NK-92 treated with Interleukin-12 subunit alpha and Interleukin-12 subunit beta, amount 100 ng/mL, for 24 hours (cell line): ENCODE data around the gene RPL13.
"Not testable (repeated sequence)": the region's sequence is repeated elsewhere in the genome, so short reads cannot be mapped to it uniquely, and the experiment has no call there.

Source experiments
- DNase-seq: peaks from one replicate; lab custom pipeline; 2025; lab: John Stamatoyannopoulos, UW

The RPL13 gene

DNA sequence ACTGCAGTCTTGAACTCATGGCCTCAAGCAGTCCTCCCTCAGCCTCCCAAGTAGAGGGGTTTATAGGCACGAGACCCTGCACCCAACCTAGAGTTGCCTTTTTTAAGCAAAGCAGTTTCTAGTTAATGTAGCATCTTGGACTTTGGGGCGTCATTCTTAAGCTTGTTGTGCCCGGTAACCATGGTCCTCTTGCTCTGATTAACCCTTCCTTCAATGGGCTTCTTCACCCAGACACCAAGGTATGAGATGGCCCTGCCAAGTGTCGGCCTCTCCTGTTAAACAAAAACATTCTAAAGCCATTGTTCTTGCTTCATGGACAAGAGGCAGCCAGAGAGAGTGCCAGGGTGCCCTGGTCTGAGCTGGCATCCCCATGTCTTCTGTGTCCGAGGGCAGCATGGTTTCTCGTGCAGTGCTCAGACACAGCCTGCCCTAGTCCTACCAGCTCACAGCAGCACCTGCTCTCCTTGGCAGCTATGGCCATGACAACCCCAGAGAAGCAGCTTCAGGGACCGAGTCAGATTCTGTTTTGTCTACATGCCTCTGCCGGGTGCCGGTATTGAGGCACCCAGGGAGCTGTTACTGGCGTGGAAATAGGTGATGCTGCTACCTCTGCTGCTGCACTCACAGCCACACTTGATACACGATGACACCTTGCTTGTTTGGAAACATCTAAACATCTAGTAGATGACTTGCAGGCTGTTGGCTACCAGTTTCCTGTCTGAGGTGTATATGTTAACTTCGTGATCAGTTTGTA, 3.3 kb downstream of the RPL13 start:
- no peak for DNase-seq

GRCh38 chr16:89564476-89565255, 4.2 kb downstream of the RPL13 start:
- no peak for DNase-seq

GRCh38 chr16:89565256-89565505, 4.7 kb downstream of the RPL13 start:
- DNase-seq, result no peak

DNA sequence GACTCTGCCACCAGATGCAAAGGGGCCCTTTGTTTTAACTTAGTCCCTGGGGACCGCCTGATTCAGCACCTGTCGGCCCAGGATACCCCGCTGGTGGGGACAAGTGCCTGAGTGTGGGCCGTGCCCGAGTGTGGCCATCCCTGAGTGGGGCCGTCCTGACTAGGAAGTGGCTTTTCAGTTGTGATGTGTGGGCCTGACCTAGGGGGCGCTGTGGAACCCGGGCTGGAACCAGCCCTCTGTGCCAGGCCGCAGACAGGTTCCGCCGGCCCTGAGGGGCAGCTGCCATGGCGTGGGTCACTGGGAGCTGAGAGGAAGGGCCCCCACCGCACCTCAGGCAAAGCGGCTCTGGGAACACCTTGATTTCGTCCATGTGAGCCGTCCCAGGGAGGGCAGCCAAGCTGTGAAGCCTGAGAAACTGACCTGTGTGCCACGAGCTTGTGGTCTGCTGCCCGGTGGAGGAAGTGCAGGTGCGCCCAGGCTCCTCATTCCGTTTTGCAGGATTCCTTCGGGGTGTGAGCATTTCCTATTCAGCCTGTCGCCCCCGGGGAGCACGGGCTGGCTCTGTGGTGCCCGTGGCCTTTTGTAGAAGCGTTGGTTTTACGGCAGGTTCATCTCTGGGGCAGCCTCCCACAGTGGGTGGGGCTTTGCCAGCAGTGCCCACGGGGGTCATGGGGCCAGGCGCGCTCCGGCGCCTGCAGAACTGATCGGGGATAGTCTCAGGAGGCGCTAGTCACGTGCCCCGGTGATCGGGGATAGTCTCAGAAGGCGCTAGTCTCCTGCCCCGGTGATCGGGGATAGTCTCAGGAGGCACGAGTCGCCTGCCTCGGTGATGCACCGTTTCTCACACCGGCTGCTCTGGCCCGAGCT, 5.3 kb downstream of the RPL13 start:
- DNase-seq, result no peak

- no peak for DNase-seq
These were observed 7.4 kb downstream of the RPL13 start for GRCh38 chr16:89567656-89568594.

DNA sequence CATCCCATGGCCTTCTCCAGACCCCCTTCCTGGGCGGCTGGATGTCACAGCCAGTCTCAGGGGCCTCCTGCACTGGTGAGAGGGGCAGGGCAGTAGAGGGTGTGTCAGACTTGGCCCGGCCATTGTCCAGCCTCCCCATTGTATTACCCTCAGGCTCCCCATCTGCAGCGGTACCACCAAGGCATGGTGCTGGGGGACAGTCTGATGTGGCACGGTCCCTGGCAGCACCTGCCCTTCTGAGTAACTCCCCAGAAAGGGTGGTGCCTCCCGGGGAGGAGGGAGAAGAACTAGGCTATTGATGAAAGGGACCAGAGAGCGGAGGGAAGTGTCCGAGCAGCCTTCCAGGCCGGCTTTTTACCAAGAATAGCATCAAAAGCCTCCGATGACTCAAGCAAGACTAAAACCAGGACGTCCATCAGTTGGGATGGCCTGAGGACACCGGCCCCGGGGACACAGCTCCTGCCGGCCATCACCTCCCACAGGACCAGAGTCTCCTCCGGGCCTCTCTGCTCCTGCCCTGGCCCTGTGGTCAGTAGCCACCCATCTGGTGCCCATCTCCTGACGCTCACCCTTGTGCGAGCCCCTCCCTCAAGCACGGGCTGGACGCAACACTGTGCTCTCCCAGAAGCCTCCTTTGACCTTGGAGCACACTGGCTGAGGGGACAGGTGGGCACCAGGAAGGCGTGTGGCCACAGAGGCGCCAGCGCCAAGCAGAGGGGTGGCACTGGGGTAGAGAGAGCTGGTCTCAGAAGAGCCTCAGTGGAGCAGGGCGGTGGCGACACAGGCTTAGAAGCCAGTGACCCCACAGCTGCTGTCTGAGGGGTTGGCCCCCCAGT, 9.2 kb downstream of the RPL13 start:
- no peak for DNase-seq

GRCh38 chr16:89570342-89570923, 10.0 kb downstream of the RPL13 start:
- no peak for DNase-seq

DNA sequence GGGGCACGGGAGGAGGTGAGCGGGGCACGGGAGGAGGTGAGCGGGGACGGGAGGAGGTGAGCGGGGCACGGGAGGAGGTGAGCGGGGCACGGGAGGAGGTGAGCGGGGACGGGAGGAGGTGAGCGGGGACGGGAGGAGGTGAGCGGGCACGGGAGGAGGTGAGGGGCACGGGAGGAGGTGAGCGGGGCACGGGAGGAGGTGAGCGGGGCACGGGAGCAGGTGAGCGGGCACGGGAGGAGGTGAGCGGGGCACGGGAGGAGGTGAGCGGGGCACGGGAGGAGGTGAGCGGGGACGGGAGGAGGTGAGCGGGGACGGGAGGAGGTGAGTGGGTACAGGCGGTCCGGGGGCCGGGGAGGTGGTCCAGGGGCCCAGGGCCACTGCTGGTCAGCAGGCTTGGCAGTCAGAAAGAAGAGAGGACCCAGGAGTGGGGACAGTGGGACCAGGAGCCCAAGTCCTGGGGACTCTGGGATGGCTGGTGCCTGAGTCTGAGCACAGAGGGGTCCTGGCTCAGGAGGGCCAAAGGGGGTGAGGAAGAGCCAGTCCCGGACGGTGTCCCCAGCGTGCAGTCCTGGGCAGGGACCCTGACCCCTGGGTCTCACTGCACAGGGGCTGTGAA, 10.6 kb downstream of the RPL13 start:
- not testable (repeated sequence) for DNase-seq

GRCh38 chr16:89571636-89572035, 11.2 kb downstream of the RPL13 start:
- no peak for DNase-seq

DNA sequence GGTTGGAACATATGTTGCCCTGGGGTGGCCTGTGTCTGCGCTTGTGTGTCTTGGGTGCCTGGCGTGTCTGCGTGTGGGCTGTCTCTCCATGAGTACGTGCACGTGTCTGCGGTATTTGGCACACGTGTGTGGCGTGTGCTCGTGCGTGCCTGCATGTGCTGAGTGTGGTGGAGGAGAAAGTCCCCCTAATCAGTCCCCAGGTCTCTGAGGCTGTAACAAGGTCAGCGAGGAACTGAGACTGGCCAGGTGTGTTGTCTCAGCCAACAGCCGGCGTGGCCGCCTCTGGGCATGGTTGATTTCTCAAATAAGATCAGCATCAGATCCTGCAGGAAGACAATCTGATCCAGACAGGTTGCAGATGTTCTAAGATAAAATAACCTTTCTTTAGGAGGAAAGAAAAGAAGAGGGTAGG, 11.6 kb downstream of the RPL13 start:
- DNase-seq, result no peak

- no peak for DNase-seq
These were observed 12.2 kb downstream of the RPL13 start for GRCh38 chr16:89572485-89573205.

DNA sequence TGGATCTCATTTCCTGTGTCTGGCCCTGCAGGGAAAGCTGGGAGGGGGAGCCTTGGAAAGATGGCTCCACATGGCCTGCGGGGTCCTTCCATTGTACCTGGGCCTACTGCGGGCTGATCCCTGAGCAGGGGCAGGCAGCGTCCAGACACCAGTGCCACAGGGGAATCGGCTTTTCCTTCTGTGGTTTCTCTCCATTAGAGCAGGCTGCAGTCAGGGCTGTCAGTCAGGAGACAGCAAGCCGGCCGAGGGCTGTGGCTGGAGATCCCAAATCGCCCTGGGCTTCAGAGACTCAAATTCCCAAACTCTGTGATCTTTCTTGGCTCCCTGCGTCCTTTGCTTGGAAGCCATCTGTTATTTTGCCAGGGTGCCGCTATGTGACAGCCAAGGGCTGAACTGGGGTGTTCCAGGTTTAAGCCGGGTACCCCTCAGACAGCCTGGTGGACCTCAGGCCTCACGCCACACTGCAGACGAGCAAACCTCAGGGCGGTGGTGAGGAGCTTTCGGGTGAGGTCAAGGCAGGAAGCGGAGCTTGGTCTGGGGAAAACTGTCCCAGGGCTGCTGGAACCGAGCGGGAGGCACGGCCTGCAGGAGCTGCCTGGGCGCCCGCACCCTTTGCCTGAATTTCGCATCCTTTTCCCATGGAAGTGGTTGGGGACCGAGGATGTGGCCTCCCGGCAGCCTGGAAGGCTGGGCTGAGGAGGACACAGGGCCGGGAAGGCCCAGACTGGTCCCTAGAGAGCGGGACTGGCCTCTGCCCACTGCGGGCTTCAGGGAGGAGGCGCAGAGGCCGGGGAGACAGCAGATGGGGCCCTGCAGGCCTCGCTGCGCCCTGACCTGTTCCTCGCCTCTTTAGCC, 13.6 kb downstream of the RPL13 start:
- DNase-seq, result no peak

DNA sequence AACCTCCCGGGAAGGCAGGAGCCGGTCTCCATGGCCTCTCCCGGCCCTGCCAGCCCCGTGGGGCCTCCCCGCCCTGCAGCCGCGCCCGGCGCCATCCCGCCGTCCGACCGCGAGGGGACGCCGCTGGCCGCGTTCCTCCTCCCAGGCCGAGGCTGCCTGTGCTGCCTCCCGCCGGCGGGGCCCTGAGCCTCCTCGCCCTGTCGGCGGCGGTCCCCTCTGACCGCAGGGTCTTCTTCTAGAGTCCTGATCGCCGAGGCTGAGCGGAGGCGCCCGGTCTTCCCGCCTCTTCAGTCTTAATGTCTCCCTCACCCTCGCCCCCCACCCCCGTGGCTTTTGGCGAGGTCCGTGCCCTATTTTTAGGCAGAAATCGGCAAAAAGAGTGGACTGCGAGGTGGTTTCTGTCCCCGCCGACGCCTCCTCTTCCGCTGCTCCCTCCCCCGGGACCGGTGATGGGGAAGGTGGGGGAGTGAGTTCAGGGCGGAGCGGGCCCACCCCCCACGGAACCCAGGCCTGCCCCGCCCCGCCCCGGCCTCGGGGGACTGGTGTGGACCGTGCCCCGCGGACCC, 14.3 kb downstream of the RPL13 start:
- DNase-seq, result no peak

GRCh38 chr16:89575247-89576152, 15.0 kb downstream of the RPL13 start, which contains the start of gene CPNE7:
Gene CPNE7, plus strand, starts transcription at chr16:89575758. Its CDS starts 140 bp downstream, at chr16:89575898.
- DNase-seq, result no peak

DNA sequence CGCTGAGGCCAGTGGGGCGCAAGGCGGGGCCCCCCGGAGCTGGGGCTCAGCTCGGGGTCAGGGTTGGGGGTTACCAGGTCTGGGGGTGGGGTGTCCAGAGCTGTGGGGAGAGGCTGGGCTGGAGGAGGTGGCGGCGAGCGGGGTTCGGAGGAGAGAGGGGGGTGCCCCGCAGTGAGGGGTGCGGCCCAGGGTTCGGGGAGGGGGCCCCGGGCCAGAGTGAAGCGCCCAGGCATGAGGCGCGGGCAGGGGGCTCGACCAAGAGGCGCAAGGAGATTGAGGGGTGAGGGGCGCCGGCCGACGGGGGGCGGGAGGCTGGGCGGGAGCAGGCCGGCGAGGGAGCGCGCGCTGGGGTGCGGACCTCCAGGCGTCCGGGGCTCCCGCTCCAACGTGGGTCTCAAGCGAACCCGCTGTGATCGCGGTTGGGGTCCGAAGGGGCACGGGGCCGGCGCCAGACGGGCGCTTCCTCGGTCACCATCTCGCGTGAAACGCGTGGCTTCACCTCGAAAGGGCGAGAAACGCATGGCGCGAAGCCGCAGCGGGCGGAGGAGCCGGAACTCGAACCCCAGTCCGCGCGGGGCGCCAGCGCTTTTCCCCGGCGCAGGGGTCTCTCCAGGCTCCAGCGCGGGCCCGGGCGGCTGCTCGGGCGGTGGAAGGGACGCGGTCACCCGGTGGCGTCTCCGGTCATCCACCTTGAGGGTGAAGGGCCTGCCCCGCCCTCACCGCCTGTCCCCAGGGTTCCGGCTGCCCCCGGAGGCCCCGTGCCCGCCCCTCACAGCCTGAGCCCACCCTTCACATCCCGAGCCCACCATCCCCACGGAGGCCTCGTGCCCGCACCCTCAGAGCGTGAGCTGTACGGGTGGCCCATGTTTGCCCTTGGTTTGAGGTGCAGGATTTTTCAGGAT, 15.9 kb downstream of the RPL13 start:
- no peak for DNase-seq
